ENCODE data around the gene LPCAT3. TPM values are rescaled to one million over a fixed set of nuclear protein-coding genes. Genes with fewer than 3 reads are reported as not detected.

Gene LPCAT3
- polyA plus RNA-seq, 1 experiment = 37.6 TPM

GRCh38 chr12:6942331-6942665, 76.0 kb downstream of the LPCAT3 start:
- CTCF ChIA-PET = interaction anchor here (2.4 kb wide), 1 partner anchor 18 kb away, joined by 13 read pairs; no protein-coding TSS in a partner anchor
- no peak for TF ChIP-seq CTCF (IDR thresholded peaks at IDR 0.05; ENCODE audit: low read depth, low read length)
- Histone ChIP-seq H3K27ac (ENCODE audit: low read depth, low read length) (peak overlapping the region; percentile 94), H3K9me3 (ENCODE audit: control insufficient read depth, insufficient read depth, low read length) (no peaks in the 10 kb centered on the region; the same call in 1 of the 2 replicates), H3K4me3 (ENCODE audit: low read depth, low read length) (no peak overlapping the region), H3K27me3 (ENCODE audit: control insufficient read depth, insufficient read depth, low read length) (no peaks in the 10 kb centered on the region)
- DNase-seq (ENCODE audit: low read depth, low spot score) = no peak
- POLR2A ChIA-PET = interaction anchor here (3.3 to 4.2 kb wide), 2 partner anchors 17 to 19 kb away, joined by 22 to 36 read pairs; no protein-coding TSS in a partner anchor

DNA sequence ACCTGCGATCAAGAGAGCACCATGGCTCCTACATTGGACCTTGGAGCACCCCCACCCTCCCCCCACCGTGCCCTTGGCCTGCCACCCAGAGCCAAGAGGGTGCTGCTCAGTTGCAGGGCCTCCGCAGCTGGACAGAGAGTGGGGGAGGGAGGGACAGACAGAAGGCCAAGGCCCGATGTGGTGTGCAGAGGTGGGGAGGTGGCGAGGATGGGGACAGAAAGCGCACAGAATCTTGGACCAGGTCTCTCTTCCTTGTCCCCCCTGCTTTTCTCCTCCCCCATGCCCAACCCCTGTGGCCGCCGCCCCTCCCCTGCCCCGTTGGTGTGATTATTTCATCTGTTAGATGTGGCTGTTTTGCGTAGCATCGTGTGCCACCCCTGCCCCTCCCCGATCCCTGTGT, 76.5 kb downstream of the LPCAT3 start:
- POLR2A ChIA-PET = interaction anchor here (3.3 kb wide), 1 partner anchor 17 kb away, joined by 36 read pairs; no protein-coding TSS in a partner anchor

DNA sequence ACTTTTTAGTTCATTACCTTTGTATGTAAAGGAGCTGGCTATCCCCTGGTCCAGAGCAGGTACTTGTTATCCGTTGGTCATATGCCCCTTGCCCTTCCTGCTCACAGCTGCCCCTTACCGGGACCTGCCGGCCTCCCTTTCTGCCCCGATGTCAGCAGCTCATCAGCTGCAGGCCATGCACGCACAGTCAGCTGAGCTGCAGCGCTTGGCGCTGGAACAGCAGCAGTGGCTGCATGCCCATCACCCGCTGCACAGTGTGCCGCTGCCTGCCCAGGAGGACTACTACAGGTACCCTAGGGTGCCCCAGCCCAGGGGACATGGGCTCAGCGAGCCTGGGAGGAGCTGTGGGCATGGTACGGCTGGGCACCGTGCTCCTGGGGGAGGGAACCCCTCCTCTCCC, 77.0 kb downstream of the LPCAT3 start:
- no peaks in the 10 kb centered on the region for H3K27me3 ChIP-seq (ENCODE audit: control insufficient read depth, insufficient read depth, low read length)
- no peak overlapping the region for H3K27ac ChIP-seq (ENCODE audit: low read depth, low read length)
- ChIA-PET POLR2A (interaction anchor here (0.7 kb wide), 1 partner anchor 15 kb away, joined by 3 read pairs; no protein-coding TSS in a partner anchor), CTCF (interaction anchor here (1.1 kb wide), 1 partner anchor 17 kb away, joined by 3 read pairs; no protein-coding TSS in a partner anchor)
- H3K9me3 ChIP-seq (ENCODE audit: control insufficient read depth, insufficient read depth, low read length) = no peaks in the 10 kb centered on the region; the same call in 1 of the 2 replicates
- no peak for DNase-seq (ENCODE audit: low read depth, low spot score)
- H3K4me3 ChIP-seq (ENCODE audit: low read depth, low read length) = no peak overlapping the region
- no peak for TF ChIP-seq CTCF (IDR thresholded peaks at IDR 0.05; ENCODE audit: low read depth, low read length)

More for the DNA sequence above, 76.5 kb downstream of the LPCAT3 start:
- no peaks in the 10 kb centered on the region for H3K27me3 ChIP-seq (ENCODE audit: control insufficient read depth, insufficient read depth, low read length)
- no peak for TF ChIP-seq CTCF (IDR thresholded peaks at IDR 0.05; ENCODE audit: low read depth, low read length)
- no peaks in the 10 kb centered on the region; the same call in 1 of the 2 replicates for H3K9me3 ChIP-seq (ENCODE audit: control insufficient read depth, insufficient read depth, low read length)
- no peak overlapping the region for H3K4me3 ChIP-seq (ENCODE audit: low read depth, low read length)
- no peak for DNase-seq (ENCODE audit: low read depth, low spot score)
- H3K27ac ChIP-seq (ENCODE audit: low read depth, low read length) = no peak overlapping the region
- CTCF ChIA-PET = interaction anchor here (1.1 kb wide), 1 partner anchor 18 kb away, joined by 3 read pairs; no protein-coding TSS in a partner anchor

DNA sequence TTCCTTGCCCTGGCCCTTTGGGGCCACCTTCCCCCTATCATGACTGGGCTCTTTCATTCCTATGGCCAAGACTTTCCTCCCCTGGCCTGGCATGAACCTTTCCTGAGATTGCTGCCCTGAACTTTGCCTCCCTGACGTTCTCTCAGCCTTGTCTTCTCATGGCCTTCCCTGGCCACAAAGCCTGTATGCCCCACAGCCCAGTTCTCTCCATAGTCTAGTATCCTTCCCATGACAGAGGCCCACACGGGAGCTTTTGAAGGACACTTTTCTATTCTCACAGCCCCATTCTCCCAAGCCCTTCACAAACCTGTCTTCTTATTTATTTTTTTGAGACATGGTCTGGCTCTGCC, 79.1 kb downstream of the LPCAT3 start:
- Histone ChIP-seq H3K4me3 (ENCODE audit: low read depth, low read length) (no peak overlapping the region), H3K27me3 (ENCODE audit: control insufficient read depth, insufficient read depth, low read length) (no peaks in the 10 kb centered on the region), H3K9me3 (ENCODE audit: control insufficient read depth, insufficient read depth, low read length) (no peaks in the 10 kb centered on the region; the same call in 1 of the 2 replicates), H3K27ac (ENCODE audit: low read depth, low read length) (peak overlapping the region; percentile 21)
- POLR2A ChIA-PET = interaction anchor here (3.2 kb wide), 1 partner anchor 13 kb away, joined by 21 read pairs; no protein-coding TSS in a partner anchor
- no peak for TF ChIP-seq CTCF (IDR thresholded peaks at IDR 0.05; ENCODE audit: low read depth, low read length)
- CTCF ChIA-PET = interaction anchor here (1.1 to 3.6 kb wide), 6 partner anchors 14 to 70 kb away, joined by 4 to 33 read pairs (median 6); partner anchors contain the start of gene SPSB2
- no peak for DNase-seq (ENCODE audit: low read depth, low spot score)

Data from AG04450 (cell line).